ENCODE results near the gene SGTB. TPM values are rescaled to one million over a fixed set of nuclear protein-coding genes. Genes with fewer than 3 reads are reported as not detected.

The SGTB gene
- 7.6 TPM in 2 replicates for total RNA-seq

DNA sequence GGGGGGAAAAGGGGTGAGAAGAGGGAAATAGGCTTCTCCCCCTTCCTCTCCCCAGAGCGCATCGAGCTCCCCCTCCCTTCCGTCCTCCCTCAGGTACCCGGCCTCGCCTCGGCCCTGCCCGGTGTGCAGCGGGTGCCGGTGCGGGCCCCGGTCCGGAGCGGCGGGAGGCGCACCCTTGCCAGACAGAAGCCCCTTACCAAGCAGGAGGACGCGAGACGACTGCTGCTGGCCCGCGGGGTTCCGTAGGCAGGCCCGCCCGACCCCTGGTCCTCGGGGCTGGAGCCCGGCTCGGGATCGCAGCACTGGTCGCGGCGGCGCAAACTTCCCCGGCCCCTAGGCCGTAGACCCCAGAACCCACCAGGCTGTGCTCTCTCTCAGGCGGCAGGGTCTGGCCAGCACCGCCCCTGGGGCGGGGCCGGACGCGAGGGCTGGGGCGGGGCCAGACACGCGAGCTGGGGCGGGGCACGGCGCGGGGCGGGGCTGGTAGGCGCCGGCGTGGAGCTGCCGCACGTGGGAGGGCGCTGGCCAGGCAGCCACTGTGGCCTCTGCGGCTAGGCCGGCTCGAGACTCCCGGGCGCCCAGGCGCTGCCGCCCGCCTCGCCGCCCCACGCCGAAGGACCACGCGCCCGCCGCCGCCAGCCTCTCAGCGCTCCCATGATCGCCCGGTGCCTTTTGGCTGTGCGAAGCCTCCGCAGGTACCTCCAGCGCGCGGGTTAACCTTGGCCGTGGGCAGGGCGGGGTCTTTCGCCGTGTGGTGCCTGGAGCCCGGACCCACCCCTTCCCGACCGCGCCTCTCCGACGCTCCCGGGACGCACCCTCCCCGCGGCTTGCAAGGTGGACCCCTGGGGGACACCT is at the start of gene SGTB, which contains the start of gene NLN:
TSS of gene SGTB (minus strand) at position 390 of the 855 bp plus-strand sequence. CDS start 1,302 bp downstream, outside the sequence.
TSS of gene NLN (plus strand) at position 486 of the 855 bp plus-strand sequence. CDS start at position 655, 169 bp downstream.
- no peaks in the 10 kb centered on the region for H3K9me3 Mint-ChIP-seq
- peak; percentile 79 for DNase-seq (ENCODE audit: low spot score)
- peak within 1 kb of the TSS; percentile 93 for H3K4me3 Mint-ChIP-seq (ENCODE audit: low read depth)
- peak within 1 kb of the TSS; percentile 88 for H3K27ac Mint-ChIP-seq
- H3K27me3 Mint-ChIP-seq (ENCODE audit: low read depth), result no peaks in the 10 kb centered on the region
- peaks cover 3% of the 10 kb centered on the region for H3K36me3 Mint-ChIP-seq (ENCODE audit: low read depth)
- intact Hi-C loops (cut with micrococcal nuclease), result loop anchor here (1.0 to 5.0 kb wide), 6 partner anchors 97 to 1480 kb away; partner anchors contain the start of genes ADAMTS6, CENPK, ERBIN and PPWD1
- peaks cover 29% of the 10 kb centered on the region for H3K4me1 Mint-ChIP-seq (ENCODE audit: low read depth)

- DNase-seq (ENCODE audit: low spot score), result no peak
- peaks cover 10% of the 10 kb centered on the region for H3K36me3 Mint-ChIP-seq (ENCODE audit: low read depth)
- no peaks in the 10 kb centered on the region for H3K9me3 Mint-ChIP-seq
- intact Hi-C loops (cut with micrococcal nuclease), result no loop called here
- H3K27me3 Mint-ChIP-seq (ENCODE audit: low read depth), result no peaks in the 10 kb centered on the region
- no peak overlapping the region for H3K27ac Mint-ChIP-seq
- peaks cover 23% of the 10 kb centered on the region for H3K4me1 Mint-ChIP-seq (ENCODE audit: low read depth)
- no peak overlapping the region for H3K4me3 Mint-ChIP-seq (ENCODE audit: low read depth)
Measured at GRCh38 chr5:65771266-65771665, 49.4 kb upstream of the SGTB start.

GRCh38 chr5:65769539-65769938 is 47.6 kb upstream of the SGTB start:
- Mint-ChIP-seq H3K4me3 (ENCODE audit: low read depth) (no peak overlapping the region), H3K36me3 (ENCODE audit: low read depth) (peaks cover 15% of the 10 kb centered on the region), H3K27me3 (ENCODE audit: low read depth) (no peaks in the 10 kb centered on the region), H3K4me1 (ENCODE audit: low read depth) (peaks cover 26% of the 10 kb centered on the region), H3K27ac (peak overlapping the region; percentile 60), H3K9me3 (no peaks in the 10 kb centered on the region)
- no peak for DNase-seq (ENCODE audit: low spot score)
- intact Hi-C loops (cut with micrococcal nuclease), result loop anchor here (2.0 to 5.0 kb wide), 2 partner anchors 33 to 157 kb away; partner anchors contain the start of gene ERBIN

DNA sequence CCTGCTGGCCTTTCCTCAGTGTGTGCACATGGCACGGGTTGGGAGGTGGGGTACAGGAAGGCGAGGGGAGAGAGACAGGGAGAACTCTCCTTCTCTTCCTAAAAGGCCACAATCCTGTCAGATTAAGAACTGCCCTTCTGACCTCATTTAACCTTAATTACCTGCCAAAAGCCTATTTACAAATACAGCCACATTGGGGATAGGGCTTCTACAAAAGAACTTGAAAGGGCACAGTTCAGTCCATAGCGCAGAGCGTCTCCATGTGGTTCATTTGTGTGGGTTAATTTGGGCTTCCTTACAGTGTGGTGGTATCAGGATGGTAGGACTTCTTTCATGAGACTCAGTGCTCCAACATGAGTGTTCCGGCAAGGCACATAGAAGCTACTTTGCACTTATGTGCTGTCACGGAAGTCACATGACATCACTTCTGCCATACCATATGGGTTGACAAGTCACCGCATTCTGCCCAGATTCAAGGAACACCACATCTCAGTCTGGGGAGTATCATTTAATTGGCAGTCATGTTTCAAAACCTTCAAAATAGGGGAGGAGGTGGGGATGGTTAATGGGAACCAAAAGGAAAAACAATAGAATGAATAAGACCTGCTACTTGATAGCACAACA is 46.9 kb upstream of the SGTB start:
- H3K4me1 Mint-ChIP-seq (ENCODE audit: low read depth), result peaks cover 20% of the 10 kb centered on the region

DNA sequence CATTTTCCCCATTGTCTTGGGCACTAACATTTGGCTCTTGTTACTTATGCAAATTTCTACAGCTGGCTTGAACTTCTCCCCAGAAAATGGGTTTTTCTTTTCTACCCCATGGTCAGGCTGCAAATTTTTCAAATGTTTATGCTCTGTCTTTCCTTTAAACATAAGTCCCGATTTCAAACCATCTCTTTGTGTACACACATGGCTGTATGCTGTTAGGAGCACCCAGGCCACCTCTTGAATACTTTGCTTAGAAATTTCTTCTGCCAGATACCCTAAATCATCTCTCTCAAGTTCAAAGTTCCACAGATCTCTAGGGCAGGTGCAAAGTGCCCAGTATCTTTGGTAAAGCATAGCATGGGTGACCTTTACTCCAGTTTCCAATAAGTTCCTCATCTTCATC is 45.7 kb upstream of the SGTB start:
- Mint-ChIP-seq H3K4me1 (ENCODE audit: low read depth) (peaks cover 20% of the 10 kb centered on the region), H3K4me3 (ENCODE audit: low read depth) (no peak overlapping the region), H3K9me3 (no peaks in the 10 kb centered on the region), H3K27ac (no peak overlapping the region), H3K27me3 (ENCODE audit: low read depth) (no peaks in the 10 kb centered on the region), H3K36me3 (ENCODE audit: low read depth) (peaks cover 17% of the 10 kb centered on the region)
- DNase-seq (ENCODE audit: low spot score), result no peak
- intact Hi-C loops (cut with micrococcal nuclease), result loop anchor here (5.0 kb wide), 1 partner anchor 35 kb away; no protein-coding TSS in a partner anchor

More for the DNA sequence above, 46.9 kb upstream of the SGTB start:
- no peak for DNase-seq (ENCODE audit: low spot score)
- Mint-ChIP-seq H3K27ac (no peak overlapping the region), H3K27me3 (ENCODE audit: low read depth) (no peaks in the 10 kb centered on the region), H3K36me3 (ENCODE audit: low read depth) (peaks cover 15% of the 10 kb centered on the region), H3K4me3 (ENCODE audit: low read depth) (no peak overlapping the region), H3K9me3 (no peaks in the 10 kb centered on the region)
- intact Hi-C loops (cut with micrococcal nuclease), result loop anchor here (2.0 to 5.0 kb wide), 2 partner anchors 33 to 158 kb away; partner anchors contain the start of gene ERBIN

- no peak for DNase-seq (ENCODE audit: low spot score)
- Mint-ChIP-seq H3K27ac (no peak overlapping the region), H3K36me3 (ENCODE audit: low read depth) (peaks cover 17% of the 10 kb centered on the region), H3K27me3 (ENCODE audit: low read depth) (no peaks in the 10 kb centered on the region), H3K9me3 (no peaks in the 10 kb centered on the region), H3K4me1 (ENCODE audit: low read depth) (peaks cover 20% of the 10 kb centered on the region), H3K4me3 (ENCODE audit: low read depth) (no peak overlapping the region)
- intact Hi-C loops (cut with micrococcal nuclease), result loop anchor here (5.0 kb wide), 1 partner anchor 36 kb away; no protein-coding TSS in a partner anchor
Measured at GRCh38 chr5:65766781-65767180, 44.9 kb upstream of the SGTB start.

- Mint-ChIP-seq H3K27me3 (ENCODE audit: low read depth) (no peaks in the 10 kb centered on the region), H3K4me1 (ENCODE audit: low read depth) (peaks cover 20% of the 10 kb centered on the region), H3K36me3 (ENCODE audit: low read depth) (peaks cover 17% of the 10 kb centered on the region), H3K9me3 (no peaks in the 10 kb centered on the region), H3K27ac (no peak overlapping the region), H3K4me3 (ENCODE audit: low read depth) (no peak overlapping the region)
- intact Hi-C loops (cut with micrococcal nuclease), result loop anchor here (5.0 kb wide), 1 partner anchor 36 kb away; no protein-coding TSS in a partner anchor
- DNase-seq (ENCODE audit: low spot score), result no peak
Measured at GRCh38 chr5:65766175-65766574, 44.3 kb upstream of the SGTB start.

DNA sequence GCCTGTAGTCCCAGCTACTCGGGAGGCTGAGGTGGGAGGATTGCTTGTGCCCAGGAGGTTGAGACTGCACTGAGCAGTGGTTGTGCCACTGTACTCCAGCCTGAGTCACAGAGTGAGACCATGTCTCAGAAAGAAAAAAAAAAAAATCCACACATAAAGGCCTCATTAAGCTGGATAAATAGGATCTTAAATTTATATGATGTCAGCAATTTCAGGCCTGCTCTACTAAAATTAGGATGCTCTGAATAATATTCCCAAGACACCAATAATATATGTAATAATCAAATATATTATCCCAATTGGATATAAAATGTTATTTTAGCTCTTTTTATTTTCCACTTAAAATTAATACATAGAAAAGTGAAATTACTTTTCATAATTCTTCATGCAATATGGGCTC is 43.7 kb upstream of the SGTB start:
- Mint-ChIP-seq H3K9me3 (no peaks in the 10 kb centered on the region), H3K27me3 (ENCODE audit: low read depth) (no peaks in the 10 kb centered on the region), H3K36me3 (ENCODE audit: low read depth) (peaks cover 17% of the 10 kb centered on the region), H3K27ac (no peak overlapping the region), H3K4me1 (ENCODE audit: low read depth) (peaks cover 23% of the 10 kb centered on the region), H3K4me3 (ENCODE audit: low read depth) (no peak overlapping the region)
- intact Hi-C loops (cut with micrococcal nuclease), result loop anchor here (5.0 kb wide), 1 partner anchor 37 kb away; no protein-coding TSS in a partner anchor
- no peak for DNase-seq (ENCODE audit: low spot score)

DNA sequence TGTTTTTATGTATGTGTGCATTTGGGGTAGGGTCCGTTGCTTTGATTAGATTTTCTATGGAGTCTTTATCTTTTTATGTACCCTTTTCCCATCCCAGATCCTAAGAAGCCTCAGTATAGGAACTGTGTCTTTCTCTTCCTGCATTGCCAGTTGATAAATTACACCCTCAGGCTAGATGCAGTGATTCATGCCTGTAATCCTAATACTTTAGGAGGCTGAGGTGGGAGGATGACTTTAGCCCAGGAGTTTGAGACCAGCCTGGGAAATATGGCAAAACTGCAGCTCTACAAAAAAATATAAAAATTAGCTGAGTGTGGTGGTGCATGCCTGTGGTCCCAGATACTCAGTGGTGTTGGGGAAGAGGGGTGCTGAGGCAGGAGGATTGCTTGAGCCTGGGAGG is 40.3 kb upstream of the SGTB start:
- no peak for DNase-seq (ENCODE audit: low spot score)
- Mint-ChIP-seq H3K4me1 (ENCODE audit: low read depth) (peaks cover 13% of the 10 kb centered on the region), H3K4me3 (ENCODE audit: low read depth) (no peak overlapping the region), H3K9me3 (no peaks in the 10 kb centered on the region), H3K27me3 (ENCODE audit: low read depth) (no peaks in the 10 kb centered on the region), H3K27ac (no peak overlapping the region), H3K36me3 (ENCODE audit: low read depth) (peaks cover 29% of the 10 kb centered on the region)
- intact Hi-C loops (cut with micrococcal nuclease), result no loop called here

DNA sequence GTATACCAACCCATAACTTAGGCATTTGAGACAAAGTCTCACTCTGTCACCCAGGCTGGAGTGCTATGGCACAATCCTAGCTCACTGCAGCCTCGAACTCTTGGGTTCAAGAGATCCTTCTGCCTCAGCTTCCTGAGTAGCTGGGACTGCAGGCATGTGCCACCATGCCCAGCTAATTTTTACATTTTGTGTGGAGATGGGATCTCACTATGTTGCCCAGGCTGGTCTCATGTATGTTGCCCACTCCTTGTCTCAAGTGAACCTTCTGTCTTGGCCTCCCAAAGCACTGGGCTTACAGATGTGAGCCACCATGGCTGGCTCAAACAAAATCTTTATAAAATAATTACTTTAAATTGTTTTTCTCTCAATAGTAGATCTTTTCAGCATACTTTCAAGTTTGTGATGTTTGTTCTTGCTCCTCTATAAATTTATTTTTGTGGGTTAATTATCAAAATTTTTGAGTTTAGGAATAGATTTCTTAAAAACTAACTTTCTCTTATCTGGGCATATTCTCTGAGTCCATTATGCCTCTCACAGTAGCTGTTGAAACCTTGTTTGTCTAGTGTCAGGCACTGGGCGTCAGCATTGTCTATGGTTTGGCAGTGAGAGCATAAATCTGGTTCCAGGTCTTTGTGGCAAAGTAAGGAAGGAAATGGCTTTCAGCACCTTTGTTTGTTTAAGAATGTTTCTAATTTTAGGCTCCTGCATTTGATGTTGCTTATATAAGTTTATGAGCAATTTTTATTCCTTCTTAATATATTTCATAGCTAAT is 38.8 kb upstream of the SGTB start:
- Mint-ChIP-seq H3K27ac (no peak overlapping the region), H3K27me3 (ENCODE audit: low read depth) (no peaks in the 10 kb centered on the region), H3K4me1 (ENCODE audit: low read depth) (peaks cover 6% of the 10 kb centered on the region), H3K36me3 (ENCODE audit: low read depth) (peaks cover 15% of the 10 kb centered on the region), H3K9me3 (no peaks in the 10 kb centered on the region), H3K4me3 (ENCODE audit: low read depth) (no peak overlapping the region)
- intact Hi-C loops (cut with micrococcal nuclease), result no loop called here
- DNase-seq (ENCODE audit: low spot score), result peak; percentile 27

GRCh38 chr5:65758546-65759144 is 36.7 kb upstream of the SGTB start:
- intact Hi-C loops (cut with micrococcal nuclease), result no loop called here
- H3K9me3 Mint-ChIP-seq, result no peaks in the 10 kb centered on the region
- no peaks in the 10 kb centered on the region for H3K27me3 Mint-ChIP-seq (ENCODE audit: low read depth)
- peaks cover 6% of the 10 kb centered on the region for H3K4me1 Mint-ChIP-seq (ENCODE audit: low read depth)
- H3K27ac Mint-ChIP-seq, result no peak overlapping the region
- DNase-seq (ENCODE audit: low spot score), result no peak
- peaks cover 15% of the 10 kb centered on the region for H3K36me3 Mint-ChIP-seq (ENCODE audit: low read depth)
- no peak overlapping the region for H3K4me3 Mint-ChIP-seq (ENCODE audit: low read depth)

DNA sequence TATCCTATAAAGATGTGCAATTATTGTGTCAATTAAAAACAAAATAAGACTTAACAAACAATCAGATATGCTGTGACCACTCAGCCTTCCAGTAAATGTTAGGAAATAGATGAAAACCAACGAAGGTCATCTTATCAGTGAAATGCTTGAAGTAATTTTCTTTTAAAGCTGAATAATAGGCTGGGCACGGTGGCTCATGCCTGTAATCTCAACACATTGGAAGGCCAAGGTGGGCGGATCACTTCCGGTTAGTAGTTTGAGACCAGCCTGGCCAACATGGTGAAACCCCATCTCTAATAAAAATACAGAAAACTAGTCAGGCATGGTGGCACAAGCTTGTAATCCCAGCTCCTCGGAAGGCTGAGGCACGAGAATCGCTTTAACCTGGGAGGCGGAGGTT is 31.3 kb upstream of the SGTB start:
- no peak for DNase-seq (ENCODE audit: low spot score)
- Mint-ChIP-seq H3K27ac (no peak overlapping the region), H3K27me3 (ENCODE audit: low read depth) (no peaks in the 10 kb centered on the region), H3K36me3 (ENCODE audit: low read depth) (no peaks in the 10 kb centered on the region), H3K4me3 (ENCODE audit: low read depth) (no peak overlapping the region), H3K9me3 (no peaks in the 10 kb centered on the region), H3K4me1 (ENCODE audit: low read depth) (no peaks in the 10 kb centered on the region)
- intact Hi-C loops (cut with micrococcal nuclease), result no loop called here
